Measurements from ENCODE around the gene TBX2. TPM values are rescaled to one million over a fixed set of nuclear protein-coding genes. Genes with fewer than 3 reads are reported as not detected.
A peak's percentile ranks its signal among the peaks of the same experiment; 100 is the strongest.

TBX2 gene
- total and polyA plus RNA-seq, 2 experiments from 2014 or later = 19.6 to 27.5 TPM

DNA sequence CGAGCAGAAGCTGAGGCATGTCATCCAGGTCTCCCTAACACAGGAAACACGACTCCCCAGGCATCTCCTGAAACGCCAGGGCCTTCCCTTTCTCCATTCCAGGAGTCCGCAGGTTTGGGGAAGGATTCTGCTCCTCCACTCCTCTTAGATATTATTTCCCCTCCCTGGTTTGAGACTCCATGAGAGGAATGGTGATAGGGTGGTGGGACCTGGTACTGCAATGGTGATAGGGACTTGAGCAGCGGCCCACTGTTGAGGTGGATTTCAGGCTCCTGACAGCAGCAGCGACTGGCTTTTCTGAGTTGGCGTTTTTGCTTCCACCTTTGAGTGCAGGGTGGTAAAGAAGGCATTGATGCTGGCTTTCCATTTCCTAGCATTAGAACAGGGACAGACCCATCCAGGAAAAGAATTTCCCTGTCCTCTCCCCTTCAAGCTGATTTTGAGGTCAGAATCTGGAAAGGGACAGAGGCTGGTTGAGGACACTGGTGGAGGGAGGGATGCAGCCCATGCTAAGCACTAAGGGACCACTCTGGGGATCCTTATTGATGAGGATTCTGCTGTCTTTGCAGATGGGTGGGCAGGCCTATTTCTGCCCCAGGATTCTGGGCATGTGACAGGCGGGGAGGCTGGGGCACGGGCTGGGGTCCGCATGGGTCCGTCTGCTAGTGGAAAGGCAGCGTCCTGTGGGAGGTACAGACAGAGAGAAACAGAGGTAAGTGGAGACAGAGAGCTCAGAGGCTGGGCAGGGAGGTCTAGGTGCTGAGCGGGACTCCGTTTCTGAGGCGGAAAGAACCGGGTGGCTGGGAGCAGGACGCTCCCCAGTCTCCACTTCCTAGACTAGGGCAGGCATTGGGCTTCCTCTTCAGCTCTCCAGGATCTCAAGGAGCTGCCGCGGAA, 51.2 kb downstream of the TBX2 start:
- peak overlapping the region; percentile 98 for H3K27ac ChIP-seq
- peak overlapping the region; percentile 90 for H3K4me2 ChIP-seq
- no peaks in the 10 kb centered on the region for H3K9me2 ChIP-seq (replicated peaks; ENCODE audit: insufficient read depth)
- no peaks in the 10 kb centered on the region for H3K36me3 ChIP-seq (replicated peaks; ENCODE audit: insufficient read depth, low read depth)
- TF ChIP-seq EZH2phosphoT487 (IDR thresholded peaks at IDR 0.05; ENCODE audit: low read depth, severe bottlenecking, unreplicated experiment) (no peak), EZH2 (IDR thresholded peaks at IDR 0.05; ENCODE audit: borderline replicate concordance) (no peak), CTCF (IDR thresholded peaks at IDR 0.05; ENCODE audit: poor library complexity) (peak; percentile 6)
- peaks cover 11% of the 10 kb centered on the region for H3K4me1 ChIP-seq (ENCODE audit: insufficient read depth)
- DNase-seq (ENCODE audit: low spot score) = no peak
- peaks cover 55% of the 10 kb centered on the region for H3K79me2 ChIP-seq
- peaks cover 32% of the 10 kb centered on the region for H3K27me3 ChIP-seq
- peak overlapping the region; percentile 50 for H2AFZ ChIP-seq
- H3K9me3 ChIP-seq (ENCODE audit: low read depth) = no peaks in the 10 kb centered on the region
- no peaks in the 10 kb centered on the region for H4K20me1 ChIP-seq (ENCODE audit: insufficient read depth, poor library complexity, severe bottlenecking)
- WGBS (ENCODE audit: low lambda C conversion rate, missing lambda C conversion rate) = 63% methylated on average over 19 of the region's 19 CpGs
- no peak overlapping the region for H3K4me3 ChIP-seq

- Histone ChIP-seq H3K27me3 (peaks cover 34% of the 10 kb centered on the region), H3K36me3 (replicated peaks; ENCODE audit: insufficient read depth, low read depth) (no peaks in the 10 kb centered on the region), H3K27ac (peak overlapping the region; percentile 98), H3K4me1 (ENCODE audit: insufficient read depth) (peaks cover 11% of the 10 kb centered on the region), H3K4me2 (peak overlapping the region; percentile 90), H4K20me1 (ENCODE audit: insufficient read depth, poor library complexity, severe bottlenecking) (no peaks in the 10 kb centered on the region), H3K9me2 (replicated peaks; ENCODE audit: insufficient read depth) (no peaks in the 10 kb centered on the region), H3K79me2 (peaks cover 62% of the 10 kb centered on the region), H3K4me3 (peak overlapping the region; percentile 18), H3K9me3 (ENCODE audit: low read depth) (no peaks in the 10 kb centered on the region), H2AFZ (peak overlapping the region; percentile 50)
- no peak for DNase-seq (ENCODE audit: low spot score)
- peak; percentile 57 for TF ChIP-seq EZH2phosphoT487 (IDR thresholded peaks at IDR 0.05; ENCODE audit: low read depth, severe bottlenecking, unreplicated experiment)
- peak; percentile 84 for TF ChIP-seq EZH2 (IDR thresholded peaks at IDR 0.05; ENCODE audit: borderline replicate concordance)
- TF ChIP-seq CTCF (IDR thresholded peaks at IDR 0.05; ENCODE audit: poor library complexity) = no peak
- WGBS (ENCODE audit: low lambda C conversion rate, missing lambda C conversion rate) = 18% methylated on average over 51 of the region's 75 CpGs
Observed at GRCh38 chr17:61451538-61452300, 52.1 kb downstream of the TBX2 start.

DNA sequence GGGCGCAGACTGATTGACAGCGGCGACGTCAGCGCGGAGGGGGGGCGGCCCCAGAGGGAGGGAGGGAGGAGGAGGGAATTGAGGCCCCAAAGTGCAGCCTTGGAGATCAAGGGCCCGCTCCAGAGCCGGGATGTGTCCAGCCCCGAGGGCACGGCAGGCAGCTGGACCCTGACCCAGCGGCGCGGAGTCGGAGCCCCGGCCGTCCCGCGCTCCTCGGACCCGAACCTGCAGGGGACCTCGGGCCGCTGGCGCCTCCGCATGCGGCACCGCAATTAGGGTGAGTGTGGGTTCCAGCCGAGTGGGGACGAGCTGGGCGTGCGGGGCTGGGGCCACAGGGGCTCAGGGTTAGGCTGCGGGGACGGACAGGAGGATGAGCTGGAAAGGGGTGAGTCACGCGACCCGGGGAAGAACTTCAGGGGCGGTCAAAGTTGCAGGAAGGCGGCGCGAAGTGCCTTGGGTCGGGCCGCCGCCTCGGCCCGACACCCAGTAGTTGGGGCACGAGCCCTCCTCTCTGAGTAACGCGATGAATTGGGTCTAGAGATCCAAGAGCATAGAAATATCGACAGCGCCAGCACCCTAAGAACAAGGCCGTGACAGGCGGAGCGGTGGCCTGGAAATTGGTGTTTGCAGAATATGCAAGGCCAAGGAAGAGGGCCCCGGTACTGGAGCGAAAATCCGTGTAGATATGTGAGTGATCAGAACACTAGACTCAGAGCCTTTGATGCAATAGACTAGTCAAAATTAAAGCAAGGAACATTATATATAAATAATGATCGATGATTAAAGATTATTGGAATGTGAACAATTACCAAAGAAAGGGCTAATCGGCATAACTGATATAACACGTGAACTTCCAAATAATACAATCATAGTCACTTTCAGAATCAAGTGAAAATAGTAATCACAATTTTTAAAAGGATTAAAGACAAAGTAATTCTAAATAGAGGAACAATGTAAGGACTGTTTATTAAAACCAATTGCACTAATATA, 53.0 kb downstream of the TBX2 start, which contains the start of gene TBX4:
Gene TBX4, plus strand, starts transcription at position 122 of the 990 bp plus-strand sequence. CDS start 4,069 bp downstream, outside the sequence.
- no peak for TF ChIP-seq CTCF (IDR thresholded peaks at IDR 0.05; ENCODE audit: poor library complexity)
- peak; percentile 72 for TF ChIP-seq EZH2phosphoT487 (IDR thresholded peaks at IDR 0.05; ENCODE audit: low read depth, severe bottlenecking, unreplicated experiment)
- H4K20me1 ChIP-seq (ENCODE audit: insufficient read depth, poor library complexity, severe bottlenecking) = no peaks in the 10 kb centered on the region
- peak within 1 kb of the TSS; percentile 18 for H3K4me3 ChIP-seq
- no peaks in the 10 kb centered on the region for H3K9me2 ChIP-seq (replicated peaks; ENCODE audit: insufficient read depth)
- H3K27me3 ChIP-seq = peaks cover 41% of the 10 kb centered on the region
- no peaks in the 10 kb centered on the region for H3K36me3 ChIP-seq (replicated peaks; ENCODE audit: insufficient read depth, low read depth)
- peak within 1 kb of the TSS; percentile 50 for H2AFZ ChIP-seq
- H3K9me3 ChIP-seq (ENCODE audit: low read depth) = no peaks in the 10 kb centered on the region
- H3K4me1 ChIP-seq (ENCODE audit: insufficient read depth) = peaks cover 17% of the 10 kb centered on the region
- H3K79me2 ChIP-seq = peaks cover 71% of the 10 kb centered on the region
- peak; percentile 75 for DNase-seq (ENCODE audit: low spot score)
- H3K4me2 ChIP-seq = peak within 1 kb of the TSS; percentile 90
- WGBS (ENCODE audit: low lambda C conversion rate, missing lambda C conversion rate) = 5% methylated on average over 41 of the region's 59 CpGs
- H3K27ac ChIP-seq = peak within 1 kb of the TSS; percentile 98
